Natural killer cell (primary cell): Measurements from ENCODE around the gene NDUFC1. TPM values are rescaled to one million over a fixed set of nuclear protein-coding genes. Genes with fewer than 3 reads are reported as not detected.

ENCODE experiments used
- ATAC-seq, 3 donors: fragments of 150-1000 bp in 2 of 3; fragments of 200-7000 bp in 1 of 3; cut with Tn5 transposase; 1 replicate in 1 of 3; 2 replicates in 2 of 3; pipeline ENCODE4 v1.10.0; 2021; ENCODE audit warnings: mild to moderate bottlenecking in 2 of 3, moderate library complexity in 2 of 3
- DNase-seq, 2 donors: peaks; one replicate each; pipeline versions ENCODE4 v3.0.0 to v3.0.0-alpha.2; 2013 to 2021; ENCODE audit warnings: mixed read lengths in 1 of 2
- H3K27ac ChIP-seq: one replicate; pipeline ENCODE4 v1.5.1; 2013; ENCODE audit warnings: mild to moderate bottlenecking, low read length
- H3K27me3 ChIP-seq: one replicate; pipeline ENCODE4 v1.6.1; 2013; ENCODE audit warnings: low read length; ENCODE audit not compliant: control insufficient read depth, insufficient read depth
- H3K36me3 ChIP-seq: one replicate; pipeline ENCODE4 v1.6.1; 2013; ENCODE audit warnings: low read length; ENCODE audit not compliant: control insufficient read depth, insufficient read depth
- H3K4me1 ChIP-seq: one replicate; pipeline ENCODE4 v1.6.1; 2013; ENCODE audit warnings: low read length; ENCODE audit not compliant: control insufficient read depth, insufficient read depth
- H3K4me3 ChIP-seq: one replicate; pipeline ENCODE4 v1.5.1; 2013; ENCODE audit warnings: low read length
- H3K9me3 ChIP-seq: one replicate; pipeline ENCODE4 v1.6.1; 2013; ENCODE audit warnings: low read length; ENCODE audit not compliant: control insufficient read depth, insufficient read depth
- H3K27ac Mint-ChIP-seq, 2 donors: one replicate each; pipeline ENCODE4 v1.8.0; 2022; ENCODE audit warnings: mild to moderate bottlenecking in 2 of 2, mixed read lengths in 2 of 2, moderate library complexity in 1 of 2
- H3K27me3 Mint-ChIP-seq, 2 donors: one replicate each; pipeline ENCODE4 v1.8.0; 2022; ENCODE audit warnings: low read depth in 2 of 2, mixed read lengths in 2 of 2
- H3K36me3 Mint-ChIP-seq: one replicate; pipeline ENCODE4 v1.8.0; 2022; ENCODE audit warnings: mixed read lengths
- H3K4me1 Mint-ChIP-seq, 2 donors: one replicate each; pipeline ENCODE4 v1.8.0; 2022; ENCODE audit warnings: mixed read lengths in 2 of 2
- H3K4me3 Mint-ChIP-seq: one replicate; pipeline ENCODE4 v1.8.0; 2022; ENCODE audit warnings: mild to moderate bottlenecking, moderate library complexity, mixed read lengths
- H3K9me3 Mint-ChIP-seq, 2 donors: one replicate each; pipeline ENCODE4 v1.8.0; 2022; ENCODE audit warnings: mixed read lengths in 2 of 2
- WGBS: methylation state at CpG from one replicate; pipeline ENCODE4 v1.1.7; 2013; ENCODE audit warnings: missing lambda C conversion rate; ENCODE audit not compliant: insufficient coverage; 5-methylcytosine and 5-hydroxymethylcytosine counted together
- intact Hi-C: fragments of 100-400 bp; cut with micrococcal nuclease; formaldehyde crosslinking; loops from one replicate; pipeline ENCODE4 v1.14.2; 2022
- total RNA-seq, 4 donors: library from RNA; stranded (reverse); fragments of 120-200 nt in 1 of 4; gene quantifications; one replicate each; pipeline versions ENCODE4 v1.2.3 to v1.2.4, GENCODE V29; 2013 to 2022
- TF ChIP-seq, protein P1 (sequence below): fragments of 200-600 bp; IDR thresholded peaks from one replicate; pipeline ENCODE4 v1.8.0; 2022; ENCODE audit warnings: antibody characterized with exemption

The NDUFC1 gene
- total RNA-seq, 3 donors from 2014 or later (not counting 1 experiment from before 2014, with no cell fraction given), result 14.0 to 15.8 (median 14.3) TPM

DNA sequence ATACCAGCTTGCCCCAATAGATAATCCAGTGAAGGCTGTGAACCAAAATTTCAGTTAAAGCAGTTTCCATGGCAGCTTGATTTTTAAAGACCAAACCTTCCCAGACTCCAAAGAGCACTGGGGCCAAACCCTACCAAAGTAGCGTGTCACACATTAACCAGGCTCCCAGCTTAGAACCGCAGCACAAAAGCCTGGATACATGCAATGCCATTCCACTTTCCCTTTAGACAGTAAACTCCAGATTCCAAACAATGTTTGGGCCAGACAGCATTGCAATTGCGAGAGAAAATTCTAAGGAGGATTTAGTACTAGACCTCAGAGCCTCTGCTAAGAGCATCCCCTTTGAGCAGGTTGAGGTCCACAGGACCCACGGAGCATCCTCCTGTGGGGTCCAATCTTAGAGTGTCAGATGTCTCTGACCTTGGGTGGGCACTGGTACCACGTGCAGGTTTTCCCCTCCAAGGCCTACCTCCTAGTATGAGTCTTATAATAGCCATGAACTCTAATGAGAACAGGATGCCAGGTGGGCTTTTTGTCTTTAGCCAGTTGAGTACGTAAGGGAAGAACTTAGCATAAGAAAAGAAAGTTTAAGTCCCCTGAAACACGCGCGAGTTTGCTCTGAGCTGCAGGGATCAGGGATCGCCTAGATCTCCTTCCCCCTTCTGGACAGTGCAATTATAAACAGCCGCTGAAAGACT is 61.0 kb downstream of the NDUFC1 start:
- no peaks in the 10 kb centered on the region for H3K36me3 Mint-ChIP-seq
- Histone ChIP-seq H3K36me3 (no peaks in the 10 kb centered on the region), H3K27ac (no peak overlapping the region), H3K9me3 (no peaks in the 10 kb centered on the region), H3K4me3 (no peak overlapping the region), H3K4me1 (no peaks in the 10 kb centered on the region), H3K27me3 (no peaks in the 10 kb centered on the region)
- intact Hi-C loops, result no loop called here
- H3K4me1 Mint-ChIP-seq, result no peaks in the 10 kb centered on the region
- H3K27me3 Mint-ChIP-seq, result no peaks in the 10 kb centered on the region
- H3K9me3 Mint-ChIP-seq, result no peaks in the 10 kb centered on the region
- DNase-seq (no peak), ATAC-seq (no peak)
- TF ChIP-seq, protein P1, sequence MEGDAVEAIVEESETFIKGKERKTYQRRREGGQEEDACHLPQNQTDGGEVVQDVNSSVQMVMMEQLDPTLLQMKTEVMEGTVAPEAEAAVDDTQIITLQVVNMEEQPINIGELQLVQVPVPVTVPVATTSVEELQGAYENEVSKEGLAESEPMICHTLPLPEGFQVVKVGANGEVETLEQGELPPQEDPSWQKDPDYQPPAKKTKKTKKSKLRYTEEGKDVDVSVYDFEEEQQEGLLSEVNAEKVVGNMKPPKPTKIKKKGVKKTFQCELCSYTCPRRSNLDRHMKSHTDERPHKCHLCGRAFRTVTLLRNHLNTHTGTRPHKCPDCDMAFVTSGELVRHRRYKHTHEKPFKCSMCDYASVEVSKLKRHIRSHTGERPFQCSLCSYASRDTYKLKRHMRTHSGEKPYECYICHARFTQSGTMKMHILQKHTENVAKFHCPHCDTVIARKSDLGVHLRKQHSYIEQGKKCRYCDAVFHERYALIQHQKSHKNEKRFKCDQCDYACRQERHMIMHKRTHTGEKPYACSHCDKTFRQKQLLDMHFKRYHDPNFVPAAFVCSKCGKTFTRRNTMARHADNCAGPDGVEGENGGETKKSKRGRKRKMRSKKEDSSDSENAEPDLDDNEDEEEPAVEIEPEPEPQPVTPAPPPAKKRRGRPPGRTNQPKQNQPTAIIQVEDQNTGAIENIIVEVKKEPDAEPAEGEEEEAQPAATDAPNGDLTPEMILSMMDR, result no peak
- no peak overlapping the region for H3K4me3 Mint-ChIP-seq
- no peak overlapping the region for H3K27ac Mint-ChIP-seq
- WGBS, result 94% methylated on average over 10 of the region's 11 CpGs

Other genes starting within 250 kb of the NDUFC1 start
- 100 to 1,000 TPM in 2 of 3 donors, 10 to 100 TPM in 1; 93.7 to 115 (median 114) TPM for gene ELF2, start 125.3 kb downstream of the NDUFC1 start, total RNA-seq
- gene MGARP, start 22.3 kb downstream of the NDUFC1 start, total RNA-seq, result under 1 TPM; 0.35 to 0.78 (median 0.63) TPM
- gene NAA15, start 972 bp downstream of the NDUFC1 start, total RNA-seq, result 10 to 100 TPM; 56.7 to 66.3 (median 61.9) TPM
- 10 to 100 TPM in 2 of 3 donors, 1 to 10 TPM in 1; 7.8 to 12.9 (median 10.5) TPM for gene RAB33B, start 151.6 kb upstream of the NDUFC1 start, total RNA-seq